ENCODE data around the gene CER1. TPM values are rescaled to one million over a fixed set of nuclear protein-coding genes. Genes with fewer than 3 reads are reported as not detected.
"Not testable (repeated sequence)": the region's sequence is repeated elsewhere in the genome, so short reads cannot be mapped to it uniquely, and the experiment has no call there.

Gene CER1
- total RNA-seq, 4 donors from 2014 or later: 1.9 to 7.6 TPM; not detected in 2

DNA sequence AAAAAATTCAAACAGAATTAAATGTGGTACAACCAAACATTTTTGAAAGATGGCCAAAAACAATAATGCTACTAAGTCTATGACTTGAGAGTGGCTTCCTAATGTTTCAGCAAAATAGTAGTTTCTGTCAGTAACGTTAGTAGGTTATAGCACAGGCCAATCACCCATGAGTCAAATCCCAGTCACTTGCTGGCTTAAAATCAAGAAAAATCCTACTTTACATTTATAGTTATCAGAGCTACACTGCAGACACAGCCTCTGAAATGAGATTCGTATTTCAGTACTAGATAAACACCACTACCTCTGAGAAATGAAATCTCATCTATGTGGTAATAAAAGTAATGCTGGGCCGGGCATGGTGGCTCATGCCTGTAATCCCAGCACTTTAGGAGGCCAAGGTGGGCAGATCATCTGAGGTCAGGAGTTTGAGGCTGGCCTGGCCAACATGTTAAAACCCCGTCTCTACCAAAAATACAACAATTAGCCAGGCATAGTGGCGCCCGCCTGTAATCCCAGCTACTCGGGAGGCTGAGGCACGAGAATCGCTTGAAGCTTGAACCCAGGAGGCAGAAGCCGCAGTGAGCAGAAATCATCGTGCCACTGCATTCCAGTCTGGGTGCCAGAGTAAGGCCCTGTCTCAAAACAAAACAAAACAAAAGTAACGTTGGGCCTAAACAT lies 35.4 kb downstream of the CER1 start:
- Histone ChIP-seq H3K36me3 (peaks cover 0 to 36% (median 0%) of the 10 kb centered on the region in 3 donors), H3K4me1 (peaks cover 0 to 13% (median 0%) of the 10 kb centered on the region in 4 donors)
- DNase-seq: no peak

DNA sequence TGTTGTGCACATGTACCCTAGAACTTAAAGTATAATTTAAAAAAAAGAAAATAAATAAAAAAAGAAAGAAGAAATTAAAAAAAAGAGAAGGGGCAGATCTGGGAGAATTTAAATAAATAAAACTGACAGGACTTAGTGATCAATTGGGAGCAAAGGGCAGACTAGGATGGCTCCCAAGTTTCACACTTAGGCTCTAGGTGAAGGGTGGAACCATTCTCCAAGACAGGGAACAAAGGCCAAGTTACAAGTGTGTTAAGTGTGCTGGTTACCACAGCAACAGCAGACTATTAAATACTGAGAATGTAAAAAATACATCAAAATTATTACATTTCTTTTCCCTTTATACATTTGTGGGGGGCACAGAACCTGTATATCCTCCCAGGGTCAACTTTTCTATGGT lies 36.4 kb downstream of the CER1 start:
- H3K4me1 ChIP-seq: peaks cover 0 to 3% (median 0%) of the 10 kb centered on the region in 4 donors
- TF ChIP-seq POLR2A (IDR thresholded peaks at IDR 0.05): no peak
- TF ChIP-seq, protein P1, sequence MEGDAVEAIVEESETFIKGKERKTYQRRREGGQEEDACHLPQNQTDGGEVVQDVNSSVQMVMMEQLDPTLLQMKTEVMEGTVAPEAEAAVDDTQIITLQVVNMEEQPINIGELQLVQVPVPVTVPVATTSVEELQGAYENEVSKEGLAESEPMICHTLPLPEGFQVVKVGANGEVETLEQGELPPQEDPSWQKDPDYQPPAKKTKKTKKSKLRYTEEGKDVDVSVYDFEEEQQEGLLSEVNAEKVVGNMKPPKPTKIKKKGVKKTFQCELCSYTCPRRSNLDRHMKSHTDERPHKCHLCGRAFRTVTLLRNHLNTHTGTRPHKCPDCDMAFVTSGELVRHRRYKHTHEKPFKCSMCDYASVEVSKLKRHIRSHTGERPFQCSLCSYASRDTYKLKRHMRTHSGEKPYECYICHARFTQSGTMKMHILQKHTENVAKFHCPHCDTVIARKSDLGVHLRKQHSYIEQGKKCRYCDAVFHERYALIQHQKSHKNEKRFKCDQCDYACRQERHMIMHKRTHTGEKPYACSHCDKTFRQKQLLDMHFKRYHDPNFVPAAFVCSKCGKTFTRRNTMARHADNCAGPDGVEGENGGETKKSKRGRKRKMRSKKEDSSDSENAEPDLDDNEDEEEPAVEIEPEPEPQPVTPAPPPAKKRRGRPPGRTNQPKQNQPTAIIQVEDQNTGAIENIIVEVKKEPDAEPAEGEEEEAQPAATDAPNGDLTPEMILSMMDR (IDR thresholded peaks at IDR 0.05): no peak
- no peaks in the 10 kb centered on the region for H3K9me3 ChIP-seq
- H3K27me3 ChIP-seq: no peaks in the 10 kb centered on the region
- H3K4me3 ChIP-seq: no peak overlapping the region
- H3K27ac ChIP-seq: no peak overlapping the region
- H3K36me3 ChIP-seq: peaks cover 0 to 36% (median 0%) of the 10 kb centered on the region in 3 donors
- peak in 1 of 3 donors; percentile 53 for DNase-seq

More for the DNA sequence above, 35.4 kb downstream of the CER1 start:
- Histone ChIP-seq H3K4me3 (no peak overlapping the region), H3K27me3 (no peaks in the 10 kb centered on the region), H3K27ac (no peak overlapping the region), H3K9me3 (no peaks in the 10 kb centered on the region)
- TF ChIP-seq POLR2A (IDR thresholded peaks at IDR 0.05): no peak
- TF ChIP-seq, protein P1 (IDR thresholded peaks at IDR 0.05): no peak

DNA sequence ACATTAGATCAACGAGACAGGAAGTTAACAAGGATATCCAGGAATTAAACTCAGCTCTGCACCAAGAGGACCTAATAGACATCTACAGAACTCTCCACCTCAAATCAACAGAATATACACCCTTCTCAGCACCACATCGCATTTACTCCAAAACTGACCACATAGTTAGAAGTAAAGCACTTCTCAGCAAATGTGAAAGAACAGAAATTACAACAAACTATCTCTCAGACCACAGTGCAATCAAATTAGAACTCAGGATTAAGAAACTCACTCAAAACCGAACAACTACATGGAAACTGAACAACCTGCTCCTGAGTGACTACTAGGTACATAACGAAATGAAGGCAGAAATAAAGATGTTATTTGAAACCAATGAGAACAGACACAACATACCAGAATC lies 39.9 kb downstream of the CER1 start:
- H3K4me1 ChIP-seq, H3K27me3 ChIP-seq, H3K9me3 ChIP-seq, H3K4me3 ChIP-seq, H3K27ac ChIP-seq, DNase-seq: not testable (repeated sequence)
- peaks cover 0 to 15% (median 0%) of the 10 kb centered on the region in 3 donors for H3K36me3 ChIP-seq

DNA sequence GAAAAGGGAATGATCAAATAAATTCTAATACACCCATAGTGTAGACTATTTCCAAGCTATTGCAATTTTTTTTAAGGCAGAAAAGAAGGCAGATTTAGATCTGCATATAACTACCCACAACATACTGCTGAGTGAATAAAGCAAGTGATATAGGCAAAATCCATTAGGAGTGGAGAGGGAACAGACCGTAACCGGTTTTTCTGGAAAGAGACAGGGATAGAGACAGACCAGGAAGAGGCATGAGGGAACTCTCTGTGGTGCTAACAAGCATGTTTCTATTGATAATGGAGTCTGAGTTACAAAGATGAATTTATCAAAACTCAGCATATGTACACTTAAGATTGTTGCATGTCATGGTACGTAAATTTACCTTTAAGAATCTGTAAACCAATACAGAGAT lies 43.8 kb downstream of the CER1 start:
- TF ChIP-seq, protein P1 (IDR thresholded peaks at IDR 0.05): no peak
- no peak for TF ChIP-seq POLR2A (IDR thresholded peaks at IDR 0.05)
- H3K36me3 ChIP-seq: peaks cover 0 to 8% (median 0%) of the 10 kb centered on the region in 3 donors
- no peaks in the 10 kb centered on the region for H3K9me3 ChIP-seq
- no peak overlapping the region for H3K4me3 ChIP-seq
- no peak for DNase-seq
- no peak overlapping the region for H3K27ac ChIP-seq
- H3K4me1 ChIP-seq: no peaks in the 10 kb centered on the region
- no peaks in the 10 kb centered on the region for H3K27me3 ChIP-seq

DNA sequence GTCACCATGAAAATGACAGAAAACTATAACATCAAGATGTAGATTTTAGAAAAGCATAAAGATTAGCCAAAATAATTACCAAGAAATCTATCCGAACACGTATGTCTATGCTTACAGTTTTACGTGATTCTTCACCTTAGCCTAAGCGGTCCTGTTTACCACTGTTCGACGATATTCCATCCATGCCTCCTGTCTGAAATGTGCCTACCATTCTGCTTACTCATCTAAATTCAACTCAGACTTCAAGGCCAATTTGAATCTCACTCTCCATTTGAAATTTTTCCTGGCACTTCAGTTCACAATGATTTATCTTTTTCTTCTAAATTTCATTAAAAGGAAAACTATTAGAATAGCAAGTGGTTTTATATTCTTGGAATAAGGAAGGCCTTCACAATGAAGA lies 44.7 kb downstream of the CER1 start:
- H3K4me3 ChIP-seq: no peak overlapping the region
- TF ChIP-seq, protein P1 (IDR thresholded peaks at IDR 0.05): no peak
- TF ChIP-seq POLR2A (IDR thresholded peaks at IDR 0.05): no peak
- H3K4me1 ChIP-seq: no peaks in the 10 kb centered on the region
- H3K27ac ChIP-seq: no peak overlapping the region
- H3K9me3 ChIP-seq: no peaks in the 10 kb centered on the region
- H3K36me3 ChIP-seq: peaks cover 0 to 11% (median 0%) of the 10 kb centered on the region in 3 donors
- H3K27me3 ChIP-seq: no peaks in the 10 kb centered on the region
- no peak for DNase-seq

DNA sequence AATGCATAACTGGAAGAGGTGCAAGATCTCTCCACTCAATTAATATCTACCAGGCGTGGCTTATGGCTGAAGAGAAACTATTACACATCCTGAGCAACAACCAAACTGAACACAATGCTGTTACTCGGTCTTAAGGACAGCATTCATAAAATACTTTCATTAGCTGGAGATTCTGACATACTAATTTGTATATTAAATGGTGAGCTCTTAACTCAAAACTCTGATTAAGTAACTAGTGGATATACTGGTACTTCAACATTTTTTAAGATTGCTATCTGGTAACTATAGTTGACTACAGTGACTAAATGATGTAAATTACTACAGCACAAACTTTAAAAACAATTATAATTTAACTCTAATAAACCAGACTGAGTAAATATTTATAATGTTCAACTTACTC lies 45.1 kb downstream of the CER1 start:
- Histone ChIP-seq H3K36me3 (peaks cover 0 to 11% (median 0%) of the 10 kb centered on the region in 3 donors), H3K9me3 (no peaks in the 10 kb centered on the region), H3K27me3 (no peaks in the 10 kb centered on the region), H3K4me3 (no peak overlapping the region), H3K4me1 (no peaks in the 10 kb centered on the region), H3K27ac (no peak overlapping the region)
- DNase-seq: no peak
- TF ChIP-seq, protein P1 (IDR thresholded peaks at IDR 0.05): no peak
- TF ChIP-seq POLR2A (IDR thresholded peaks at IDR 0.05): no peak

Data from Peyer's patch (tissue), 4 donors.